DMS153 (cell line): Measurements from ENCODE around the gene S100A16.
A peak's percentile ranks its signal among the peaks of the same experiment; 100 is the strongest.
"Not testable (repeated sequence)": the region's sequence is repeated elsewhere in the genome, so short reads cannot be mapped to it uniquely, and the experiment has no call there.

Source experiments
- DNase-seq: peaks from one replicate; lab custom pipeline; 2025; lab: John Stamatoyannopoulos, UW

S100A16 gene

GRCh38 chr1:153615406-153615805, 2.5 kb upstream of the S100A16 start:
- no peak for DNase-seq

DNA sequence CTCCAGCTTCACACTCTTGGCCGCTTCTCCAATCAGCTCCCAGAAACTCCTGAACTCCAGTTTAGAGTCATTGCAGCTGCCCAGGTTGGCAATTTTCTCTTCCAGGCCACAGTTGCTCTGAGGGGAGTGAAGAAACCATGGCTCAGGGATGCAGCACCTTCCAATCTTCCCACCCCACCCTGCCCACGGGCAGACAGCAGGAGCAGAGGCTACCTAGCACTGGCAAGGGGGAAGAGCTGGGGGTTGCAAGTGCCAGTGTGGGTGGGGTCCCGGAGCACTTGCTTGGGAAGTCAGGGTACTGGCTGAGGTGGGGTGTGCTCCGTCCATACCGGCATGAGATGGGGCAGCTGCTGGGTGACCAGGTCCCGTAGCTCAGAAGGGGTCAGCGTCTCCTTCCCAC, 2.0 kb upstream of the S100A16 start:
- no peak for DNase-seq

GRCh38 chr1:153614189-153614900, 1.4 kb upstream of the S100A16 start:
- DNase-seq, result no peak

- DNase-seq, result no peak
Observed at GRCh38 chr1:153613406-153613805, 469 bp upstream of the S100A16 start.

- no peak for DNase-seq
Observed at GRCh38 chr1:153612111-153612754, 704 bp downstream of the S100A16 start.

GRCh38 chr1:153611356-153611755, 1.6 kb downstream of the S100A16 start:
- no peak for DNase-seq

DNA sequence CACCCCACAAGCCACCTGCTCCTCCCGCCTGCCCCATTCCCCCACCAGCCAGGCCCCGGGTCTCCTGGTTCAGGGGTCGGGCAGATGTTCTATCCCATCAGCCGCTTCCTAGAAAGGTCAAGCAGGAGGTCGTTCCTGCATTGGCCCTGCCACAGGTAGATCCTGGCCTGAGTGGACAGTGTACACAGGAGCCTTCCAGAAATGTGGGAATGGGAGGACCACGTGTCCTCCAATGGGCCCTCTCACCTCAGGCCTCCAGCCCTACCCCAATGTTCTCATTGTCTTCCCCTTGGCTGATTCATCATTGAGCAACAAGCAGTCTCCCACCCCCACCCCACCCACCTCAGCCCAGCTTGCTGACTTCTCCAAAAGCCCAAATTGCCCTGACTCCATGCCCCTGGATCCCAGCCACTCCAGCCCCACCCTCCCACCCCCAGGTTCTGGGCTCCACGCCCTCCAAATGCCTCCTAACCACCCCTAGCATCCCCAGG, 2.1 kb downstream of the S100A16 start:
- DNase-seq, result no peak

DNA sequence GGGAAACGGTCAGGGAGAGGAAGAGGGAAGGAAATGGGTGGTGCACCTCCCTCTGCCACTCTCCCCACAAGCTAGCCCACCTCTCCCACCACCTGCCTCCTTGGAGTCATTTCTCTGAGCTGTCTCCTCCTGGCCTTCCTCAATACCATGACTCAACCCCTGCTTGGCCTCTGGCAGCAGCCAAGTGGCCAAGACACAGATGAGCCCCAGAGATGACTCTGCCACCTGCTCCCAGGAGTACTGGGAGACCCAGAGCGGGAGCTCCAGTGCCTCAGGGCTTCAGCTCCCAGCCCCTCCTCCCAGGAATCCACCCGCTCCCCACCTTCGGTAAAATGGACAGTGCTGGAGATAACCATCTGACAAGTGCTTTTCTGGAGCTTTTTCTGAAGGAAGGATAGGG, 2.6 kb downstream of the S100A16 start:
- no peak for DNase-seq

- DNase-seq, result no peak
Observed at GRCh38 chr1:153609585-153609907, 3.4 kb downstream of the S100A16 start.

- no peak for DNase-seq
Observed at GRCh38 chr1:153608742-153609584, 4.0 kb downstream of the S100A16 start.

DNA sequence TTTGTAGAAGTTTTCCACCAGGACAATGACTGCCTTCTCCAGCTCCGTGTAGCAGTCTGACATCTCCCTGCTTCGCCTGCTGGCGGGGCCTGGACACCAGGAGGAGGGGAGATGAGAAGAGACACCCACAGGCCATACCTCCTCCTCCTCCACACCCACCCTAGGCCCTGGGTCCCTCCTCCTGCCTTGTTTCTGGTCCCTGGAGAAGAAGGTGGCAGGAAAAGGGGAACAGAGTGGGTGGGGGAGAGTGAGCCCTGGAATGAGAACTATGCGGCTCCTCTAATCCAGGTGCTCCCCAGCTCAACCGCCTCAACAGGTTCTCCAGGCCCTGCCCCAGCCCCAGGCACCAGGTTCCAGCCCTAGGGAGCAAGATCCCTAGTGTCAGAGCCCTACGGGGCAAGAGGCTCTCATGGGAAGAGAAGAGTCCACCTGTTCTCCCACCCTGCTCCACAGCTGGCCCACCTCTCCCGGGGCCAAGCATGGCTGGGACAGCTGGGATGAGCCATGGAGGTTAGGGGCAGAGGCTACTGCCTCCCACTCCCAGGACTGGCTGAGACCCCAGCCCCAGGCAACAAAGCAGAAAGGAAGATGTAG, 4.8 kb downstream of the S100A16 start:
- DNase-seq, result no peak

GRCh38 chr1:153607381-153607780, 5.6 kb downstream of the S100A16 start:
- DNase-seq, result no peak

- DNase-seq, result no peak
Observed at GRCh38 chr1:153606194-153606593, 6.7 kb downstream of the S100A16 start.

- DNase-seq, result no peak
Observed at GRCh38 chr1:153602749-153603148, 10.2 kb downstream of the S100A16 start.

GRCh38 chr1:153599847-153600246, 13.1 kb downstream of the S100A16 start:
- no peak for DNase-seq

- DNase-seq, result peak; percentile 18
Observed at GRCh38 chr1:153598309-153599172, 14.4 kb downstream of the S100A16 start.

GRCh38 chr1:153597206-153597605, 15.7 kb downstream of the S100A16 start:
- DNase-seq, result no peak

- DNase-seq, result no peak
Observed at GRCh38 chr1:153592748-153593147, 20.2 kb downstream of the S100A16 start.

GRCh38 chr1:153588482-153588881, 24.5 kb downstream of the S100A16 start:
- DNase-seq, result no peak

- not testable (repeated sequence) for DNase-seq
Observed at GRCh38 chr1:153588033-153588432, 24.9 kb downstream of the S100A16 start.

GRCh38 chr1:153587314-153587713, 25.6 kb downstream of the S100A16 start:
- DNase-seq, result no peak
